SK-N-SH (cell line): ENCODE results near the gene MYADML2. TPM values are rescaled to one million over a fixed set of nuclear protein-coding genes. Genes with fewer than 3 reads are reported as not detected.

Experiments used
- CTCF ChIA-PET: fragments of 300-600, 350-600 bp; formaldehyde crosslinking; extraction: SDS; loops from one replicate; lab custom pipeline; 2021; lab: Yijun Ruan, JAX
- POLR2A ChIA-PET: fragments of 350-600 bp; sonication (Branson Sonifier 250); formaldehyde crosslinking; extraction: SDS; loops from one replicate; lab custom pipeline; 2020; ENCODE audit warnings: antibody characterized with exemption, inconsistent platforms; lab: Yijun Ruan, JAX
- DNase-seq: peaks from one replicate; pipeline ENCODE4 v3.0.0; 2012
- H2AFZ ChIP-seq: fragments of 200-600 bp; sonication (generic); 2 replicates; pipeline ENCODE4 v1.8.1; 2016; ENCODE audit warnings: antibody characterized with exemption, mild to moderate bottlenecking, low read depth
- H3F3A ChIP-seq: fragments of 200-600 bp; sonication (generic); replicated peaks from 2 replicates; pipeline ENCODE3; 2016; ENCODE audit warnings: antibody characterized with exemption, mild to moderate bottlenecking; ENCODE audit not compliant: insufficient read depth
- H3K27ac ChIP-seq, 2 experiments: fragments of 200-500 bp in 1 of 2; fragments of 200-600 bp in 1 of 2; sonication (Bioruptor generic) in 1 of 2; sonication (generic), shearing (Covaris generic) in 1 of 2; 2 replicates each; pipeline versions ENCODE4 v1.5.1 to v1.6.1; 2014 to 2016; ENCODE audit warnings: low read depth in 2 of 2, inconsistent platforms in 1 of 2, low read length in 1 of 2, mild to moderate bottlenecking in 1 of 2, mixed read lengths in 1 of 2
- H3K27me3 ChIP-seq: fragments of 200-600 bp; sonication (generic), shearing (Covaris generic); 2 replicates; pipeline ENCODE4 v1.6.1; 2016; ENCODE audit warnings: mixed run types; ENCODE audit not compliant: insufficient read depth
- H3K36me3 ChIP-seq, 2 experiments: fragments of 200-500 bp in 1 of 2; fragments of 200-600 bp in 1 of 2; sonication (Bioruptor generic) in 1 of 2; sonication (generic) in 1 of 2; replicated peaks in 1 of 2; 2 replicates each; pipeline versions ENCODE3 to v1.5.1; 2014 to 2016; ENCODE audit warnings: low read length in 1 of 2, mild to moderate bottlenecking in 1 of 2; ENCODE audit not compliant: insufficient read depth in 2 of 2, control insufficient read depth in 1 of 2
- H3K4me1 ChIP-seq, 2 experiments: fragments of 200-500 bp in 1 of 2; fragments of 200-600 bp in 1 of 2; sonication (Bioruptor generic) in 1 of 2; sonication (generic), shearing (Covaris generic) in 1 of 2; 2 replicates each; pipeline versions ENCODE4 v1.5.1 to v1.6.1; 2014 to 2016; ENCODE audit warnings: low read depth in 1 of 2, low read length in 1 of 2, mixed run types in 1 of 2; ENCODE audit not compliant: insufficient read depth in 2 of 2, control insufficient read depth in 1 of 2
- H3K4me2 ChIP-seq: fragments of 200-600 bp; sonication (generic), shearing (Covaris generic); 2 replicates; pipeline ENCODE4 v1.6.1; 2017; ENCODE audit warnings: mixed run types
- H3K4me3 ChIP-seq, 2 experiments: fragments of 200-500 bp in 1 of 2; fragments of 200-600 bp in 1 of 2; sonication (Bioruptor generic) in 1 of 2; sonication (generic), shearing (Covaris generic) in 1 of 2; 2 replicates each; pipeline versions ENCODE4 v1.5.1 to v1.8.1; 2014 to 2016; ENCODE audit warnings: low read depth in 2 of 2, inconsistent platforms in 1 of 2, low read length in 1 of 2, mild to moderate bottlenecking in 1 of 2, mixed read lengths in 1 of 2, moderate library complexity in 1 of 2
- H3K79me2 ChIP-seq: fragments of 200-600 bp; sonication (generic); 2 replicates; pipeline ENCODE4 v1.8.1; 2017; ENCODE audit warnings: mild to moderate bottlenecking; ENCODE audit not compliant: insufficient read depth
- H3K9ac ChIP-seq: fragments of 200-600 bp; sonication (generic); 2 replicates; pipeline ENCODE4 v1.6.1; 2017; ENCODE audit warnings: mixed run types
- H3K9me2 ChIP-seq: fragments of 200-600 bp; sonication (generic); 2 replicates; pipeline ENCODE4 v1.6.1; 2017; ENCODE audit warnings: mixed run types
- H3K9me3 ChIP-seq: fragments of 200-600 bp; sonication (generic); 2 replicates; pipeline ENCODE4 v1.6.1; 2017; ENCODE audit warnings: mixed run types, mild to moderate bottlenecking, moderate library complexity
- H4K20me1 ChIP-seq: fragments of 200-600 bp; sonication (generic); 2 replicates; pipeline ENCODE4 v1.6.1; 2017; ENCODE audit warnings: mild to moderate bottlenecking, mixed run types; ENCODE audit not compliant: insufficient read depth
- CHD2 ChIP-seq: fragments of 150-350 bp; IDR thresholded peaks from 2 replicates; pipeline ENCODE4 v1.6.1; 2018; ENCODE audit warnings: low read length; ENCODE audit not compliant: partially characterized antibody
- ELF1 ChIP-seq: IDR thresholded peaks from 2 replicates; pipeline ENCODE4 v1.4.0; 2012
- EP300 ChIP-seq, 2 experiments: IDR thresholded peaks; 2 replicates each; pipeline versions ENCODE4 v1.4.0 to v1.6.1; 2012; ENCODE audit warnings: borderline replicate concordance in 1 of 2, low read depth in 1 of 2, low read length in 1 of 2
- EZH2phosphoT487 ChIP-seq: fragments of 200-600 bp; sonication (generic); IDR thresholded peaks from 2 replicates; pipeline ENCODE4 v1.6.1; 2017; ENCODE audit warnings: low read depth, mixed run types, mild to moderate bottlenecking, antibody characterized with exemption, moderate library complexity, borderline replicate concordance
- FOSL2 ChIP-seq: IDR thresholded peaks from 2 replicates; pipeline ENCODE4 v1.4.0; 2012; ENCODE audit warnings: low read depth, mild to moderate bottlenecking, moderate library complexity, borderline replicate concordance
- FOXJ3 ChIP-seq: sonication (generic); formaldehyde crosslinking; IDR thresholded peaks from 2 replicates; pipeline ENCODE4 v1.5.1; 2020; ENCODE audit warnings: mild to moderate bottlenecking, missing genetic modification reagents
- GABPA ChIP-seq: IDR thresholded peaks from 2 replicates; pipeline ENCODE4 v1.4.0; 2012; ENCODE audit warnings: low read depth, mild to moderate bottlenecking
- MAX ChIP-seq: IDR thresholded peaks from 2 replicates; pipeline ENCODE4 v1.4.0; 2012; ENCODE audit warnings: low read depth
- MXI1 ChIP-seq: IDR thresholded peaks from 2 replicates; pipeline ENCODE4 v1.6.1; 2012; ENCODE audit warnings: mild to moderate bottlenecking, low read depth, low read length, improper control_type of control experiment
- NFIC ChIP-seq: IDR thresholded peaks from 2 replicates; pipeline ENCODE4 v1.4.0; 2012; ENCODE audit warnings: borderline replicate concordance
- NRF1 ChIP-seq: IDR thresholded peaks from 2 replicates; pipeline ENCODE4 v1.6.1; 2012; ENCODE audit warnings: low read depth, mild to moderate bottlenecking, low read length
- POLR2AphosphoS5 ChIP-seq: IDR thresholded peaks from 2 replicates; pipeline ENCODE4 v1.6.1; 2012; ENCODE audit warnings: low read depth, low read length
- RCOR1 ChIP-seq: fragments of 150-350 bp; IDR thresholded peaks from 2 replicates; pipeline ENCODE4 v1.6.1; 2017; ENCODE audit warnings: antibody characterized with exemption, low read length
- REST ChIP-seq: IDR thresholded peaks from 2 replicates; pipeline ENCODE4 v1.6.1; 2012; ENCODE audit warnings: mild to moderate bottlenecking, low read depth, low read length, moderate library complexity
- RXRA ChIP-seq: IDR thresholded peaks from 2 replicates; pipeline ENCODE4 v1.4.0; 2012; ENCODE audit warnings: low read depth, mild to moderate bottlenecking, borderline replicate concordance
- SIN3A ChIP-seq: IDR thresholded peaks from 2 replicates; pipeline ENCODE4 v1.6.1; 2012; ENCODE audit warnings: low read depth, mild to moderate bottlenecking, low read length, moderate library complexity, borderline replicate concordance
- SMC3 ChIP-seq: IDR thresholded peaks from 2 replicates; pipeline ENCODE4 v1.6.1; 2012; ENCODE audit warnings: low read depth, low read length, improper control_type of control experiment
- TAF1 ChIP-seq: IDR thresholded peaks from 2 replicates; pipeline ENCODE4 v1.6.1; 2012; ENCODE audit warnings: low read depth, mild to moderate bottlenecking, low read length, moderate library complexity, borderline replicate concordance
- USF1 ChIP-seq: IDR thresholded peaks from 2 replicates; pipeline ENCODE4 v1.4.0; 2012; ENCODE audit warnings: low read depth, borderline replicate concordance
- USF2 ChIP-seq: fragments of 150-350 bp; IDR thresholded peaks from 2 replicates; pipeline ENCODE4 v1.6.1; 2017; ENCODE audit warnings: antibody characterized with exemption, low read length, low read depth, borderline replicate concordance
- YY1 ChIP-seq: IDR thresholded peaks from 2 replicates; pipeline ENCODE4 v1.4.0; 2012; ENCODE audit warnings: low read depth, mild to moderate bottlenecking
- WGBS: methylation state at CpG from one replicate; pipeline ENCODE4 v1.1.6; 2017; ENCODE audit warnings: low lambda C conversion rate; 5-methylcytosine and 5-hydroxymethylcytosine counted together
- polyA plus RNA-seq, 3 experiments: library from polyadenylated mRNA; depleted of rRNA; stranded (reverse); fragments of >200 nt; gene quantifications; 2 replicates each; pipeline ENCODE4 v1.2.3, GENCODE V29; 2012

The MYADML2 gene
- polyA plus RNA-seq, 1 of the 3 experiments (the other 2 are of a cell fraction), result not detected

GRCh38 chr17:81977211-81977808 is 30.3 kb upstream of the MYADML2 start, which contains the start of gene ASPSCR1:
Gene ASPSCR1, plus strand, starts transcription at chr17:81977629. Its CDS starts 18 bp downstream, at chr17:81977647.
- Histone ChIP-seq H3K79me2 (peaks cover 26% of the 10 kb centered on the region), H3K36me3 (peaks cover 11 to 15% of the 10 kb centered on the region in 2 experiments), H3K9me2 (no peaks in the 10 kb centered on the region), H3F3A (peaks cover 3% of the 10 kb centered on the region), H2AFZ (peak within 1 kb of the TSS; percentile 91), H3K9ac (peak within 1 kb of the TSS; percentile 94), H3K4me3 (peak within 1 kb of the TSS; percentile 69 to 95), H3K27ac (peak within 1 kb of the TSS; percentile 65 to 83), H3K27me3 (no peaks in the 10 kb centered on the region), H3K4me1 (peaks cover 10 to 18% of the 10 kb centered on the region in 2 experiments; a peak in 2 of 4 replicates), H3K9me3 (peaks cover 4% of the 10 kb centered on the region; the same call in 1 of the 2 replicates), H4K20me1 (no peaks in the 10 kb centered on the region), H3K4me2 (peak within 1 kb of the TSS; percentile 99)
- CTCF ChIA-PET, result interaction anchor here (1.3 to 11.6 kb wide), 6 partner anchors 10 to 59 kb away, joined by 3 to 85 read pairs (median 14); partner anchors contain the start of genes CENPX, LRRC45, MAFG and NOTUM
- TF ChIP-seq CHD2 (peak; percentile 73), GABPA (peak; percentile 72), RXRA (no peak), MXI1 (peak; percentile 97), REST (peak; percentile 79; the same call in 1 of the 2 replicates), SMC3 (0 out of 2 replicates have a peak, but pooled peaks have one; percentile 11), ELF1 (peak; percentile 99), TAF1 (peak; percentile 96), SIN3A (peak; percentile 98), RCOR1 (peak; percentile 69), NRF1 (peak; percentile 19; the same call in 1 of the 2 replicates), MAX (peak; percentile 99), YY1 (peak; percentile 94), USF2 (peak; percentile 92), USF1 (peak; percentile 98), EP300 (IDR thresholded peaks at IDR 0.05; ENCODE audit: borderline replicate concordance in 1 of 2, low read depth in 1 of 2, low read length in 1 of 2) (peak in 1 of 2 experiments; percentile 48; a peak in 2 of 4 replicates), FOSL2 (no peak; the same call in 1 of the 2 replicates), FOXJ3 (no peak), NFIC (no peak), POLR2AphosphoS5 (peak; percentile 87), EZH2phosphoT487 (no peak)
- POLR2A ChIA-PET, result interaction anchor here (0.6 to 1.5 kb wide), 7 partner anchors 10 to 108 kb away, joined by 3 to 9 read pairs (median 3); partner anchors contain the start of gene PYCR1
- DNase-seq, result peak; percentile 99
- WGBS, result 2% methylated on average over 35 of the region's 76 CpGs
